Thyroid gland (tissue), 4 donors: Measurements from ENCODE around the gene SLC13A4. TPM values are rescaled to one million over a fixed set of nuclear protein-coding genes. Genes with fewer than 3 reads are reported as not detected.
A peak's percentile ranks its signal among the peaks of the same experiment; 100 is the strongest.
"Not testable (repeated sequence)": the region's sequence is repeated elsewhere in the genome, so short reads cannot be mapped to it uniquely, and the experiment has no call there.

ENCODE experiments used
- DNase-seq, 2 donors: peaks; one replicate each; pipeline ENCODE4 v3.0.0-alpha.2; 2019
- H3K27ac ChIP-seq, 3 donors: fragments of 200-600 bp; sonication (generic); 1 replicate in 2 of 3; 2 replicates in 1 of 3; pipeline ENCODE4 v1.5.1; 2016 to 2019; ENCODE audit warnings: mild to moderate bottlenecking in 1 of 3, moderate library complexity in 1 of 3
- H3K27me3 ChIP-seq: fragments of 200-600 bp; sonication (generic); one replicate; pipeline ENCODE4 v1.5.1; 2019
- H3K36me3 ChIP-seq, 2 donors: fragments of 200-600 bp; sonication (generic); one replicate each; pipeline ENCODE4 v1.5.1; 2016 to 2019
- H3K4me1 ChIP-seq, 2 donors: fragments of 200-600 bp; sonication (generic); one replicate each; pipeline ENCODE4 v1.5.1; 2017 to 2019
- H3K4me3 ChIP-seq, 3 donors: fragments of 200-600 bp; sonication (generic); replicated peaks in 1 of 3; 1 replicate in 2 of 3; 2 replicates in 1 of 3; pipeline ENCODE4 v1.5.1; 2016; ENCODE audit warnings: mild to moderate bottlenecking in 1 of 3
- H3K9me3 ChIP-seq: fragments of 200-600 bp; sonication (generic); one replicate; pipeline ENCODE4 v1.5.1; 2017
- CTCF ChIP-seq, 6 experiments: fragments of 200-600 bp in 3 of 6; fragments of 450-650 bp in 3 of 6; sonication (generic) in 3 of 6; IDR thresholded peaks; one replicate each; pipeline ENCODE4 v1.5.1; 2016 to 2019; ENCODE audit warnings: antibody characterized with exemption in 6 of 6, mild to moderate bottlenecking in 2 of 6, inconsistent platforms in 1 of 6, moderate library complexity in 1 of 6
- POLR2A ChIP-seq, 2 donors: fragments of 450-650 bp; IDR thresholded peaks; one replicate each; pipeline ENCODE4 v1.6.1; 2017; ENCODE audit warnings: antibody characterized with exemption in 2 of 2, mild to moderate bottlenecking in 2 of 2, moderate library complexity in 1 of 2
- WGBS, 2 donors: methylation state at CpG; one replicate each; pipeline ENCODE4 v1.1.5; 2017; 5-methylcytosine and 5-hydroxymethylcytosine counted together
- intact Hi-C: fragments of 100-400 bp; cut with DNase I; formaldehyde crosslinking; loops from one replicate; pipeline ENCODE4 v1.15.1; 2023
- total RNA-seq, 4 donors: library from RNA; depleted of rRNA; stranded (reverse); fragments of >200 nt; gene quantifications; one replicate each; pipeline ENCODE4 v1.2.3, GENCODE V29; 2016

SLC13A4 gene
- total RNA-seq, 4 donors from 2014 or later = 0.20 TPM; not detected in 3

GRCh38 chr7:135672560-135673359, 55.2 kb downstream of the SLC13A4 start:
- 43 to 51% methylated on average over 3 of the region's 3 CpGs for WGBS, 2 donors
- Histone ChIP-seq H3K4me1 (peaks cover 33 to 41% of the 10 kb centered on the region in 2 donors), H3K36me3 (no peaks in the 10 kb centered on the region), H3K4me3 (no peak overlapping the region), H3K9me3 (no peaks in the 10 kb centered on the region), H3K27ac (peak overlapping the region; percentile 16 to 62 (median 45)), H3K27me3 (no peaks in the 10 kb centered on the region)
- intact Hi-C loops = loop anchor here (5.0 kb wide), 1 partner anchor 125 kb away; no protein-coding TSS in a partner anchor
- peak; percentile 27 to 34 for DNase-seq
- TF ChIP-seq POLR2A (IDR thresholded peaks at IDR 0.05) = no peak
- TF ChIP-seq CTCF (IDR thresholded peaks at IDR 0.05) = peak; percentile 58 to 91 (median 82)

GRCh38 chr7:135670179-135670578, 57.8 kb downstream of the SLC13A4 start:
- H3K27me3 ChIP-seq = no peaks in the 10 kb centered on the region
- 69 to 72% methylated on average over 1 of the region's 1 CpG for WGBS, 2 donors
- no peaks in the 10 kb centered on the region for H3K36me3 ChIP-seq
- intact Hi-C loops = loop anchor here (5.0 kb wide), 1 partner anchor 127 kb away; no protein-coding TSS in a partner anchor
- TF ChIP-seq CTCF (IDR thresholded peaks at IDR 0.05) (no peak), POLR2A (IDR thresholded peaks at IDR 0.05) (no peak)
- DNase-seq = no peak
- peaks cover 12 to 20% of the 10 kb centered on the region in 2 donors for H3K4me1 ChIP-seq
- no peaks in the 10 kb centered on the region for H3K9me3 ChIP-seq
- H3K27ac ChIP-seq = no peak overlapping the region
- no peak overlapping the region for H3K4me3 ChIP-seq

GRCh38 chr7:135669774-135670173, 58.2 kb downstream of the SLC13A4 start:
- no peak for DNase-seq
- Histone ChIP-seq H3K4me1 (peaks cover 7 to 21% of the 10 kb centered on the region in 2 donors), H3K27ac (no peak overlapping the region), H3K9me3 (no peaks in the 10 kb centered on the region), H3K4me3 (no peak overlapping the region), H3K36me3 (no peaks in the 10 kb centered on the region), H3K27me3 (no peaks in the 10 kb centered on the region)
- intact Hi-C loops = loop anchor here (5.0 to 10.0 kb wide), 2 partner anchors 128 to 305 kb away; partner anchors contain the start of gene MTPN
- no peak for TF ChIP-seq POLR2A (IDR thresholded peaks at IDR 0.05)
- TF ChIP-seq CTCF (IDR thresholded peaks at IDR 0.05) = no peak
- 81 to 84% methylated on average over 1 of the region's 1 CpG for WGBS, 2 donors

GRCh38 chr7:135668852-135669395, 59.1 kb downstream of the SLC13A4 start:
- H3K9me3 ChIP-seq, H3K27ac ChIP-seq, DNase-seq, H3K36me3 ChIP-seq, H3K4me3 ChIP-seq, H3K27me3 ChIP-seq: not testable (repeated sequence)
- 66% methylated on average over 6 of the region's 6 CpGs for WGBS, 2 donors
- intact Hi-C loops = loop anchor here (10.0 kb wide), 1 partner anchor 306 kb away; the partner anchor contains the start of gene MTPN
- peaks cover 7 to 23% of the 10 kb centered on the region in 2 donors for H3K4me1 ChIP-seq

- H3K27me3 ChIP-seq, H3K36me3 ChIP-seq, H3K4me3 ChIP-seq, H3K9me3 ChIP-seq, H3K27ac ChIP-seq, DNase-seq: not testable (repeated sequence)
- intact Hi-C loops = loop anchor here (10.0 kb wide), 1 partner anchor 307 kb away; the partner anchor contains the start of gene MTPN
- WGBS, 2 donors = 95 to 100% methylated on average over 1 of the region's 1 CpG
- peaks cover 15 to 19% of the 10 kb centered on the region in 2 donors for H3K4me1 ChIP-seq
Measured at GRCh38 chr7:135667626-135668025, 60.4 kb downstream of the SLC13A4 start.

GRCh38 chr7:135666846-135667245, 61.1 kb downstream of the SLC13A4 start:
- no peak overlapping the region for H3K4me3 ChIP-seq
- no peak overlapping the region for H3K27ac ChIP-seq
- no peaks in the 10 kb centered on the region for H3K9me3 ChIP-seq
- peaks cover 10 to 15% of the 10 kb centered on the region in 2 donors for H3K4me1 ChIP-seq
- TF ChIP-seq CTCF (IDR thresholded peaks at IDR 0.05) (no peak), POLR2A (IDR thresholded peaks at IDR 0.05) (no peak)
- no peak for DNase-seq
- H3K36me3 ChIP-seq = no peaks in the 10 kb centered on the region
- no peaks in the 10 kb centered on the region for H3K27me3 ChIP-seq
- intact Hi-C loops = loop anchor here (10.0 kb wide), 1 partner anchor 308 kb away; the partner anchor contains the start of gene MTPN
- 85 to 87% methylated on average over 6 of the region's 6 CpGs for WGBS, 2 donors
